Endothelial cell of coronary artery (primary cell): Measurements from ENCODE around the gene ZNF282. TPM values are rescaled to one million over a fixed set of nuclear protein-coding genes. Genes with fewer than 3 reads are reported as not detected.

Experiments used
- total RNA-seq: library from RNA; depleted of rRNA; stranded (reverse); fragments of >200 nt; gene quantifications from 2 replicates; pipeline ENCODE4 v1.2.3, GENCODE V29; 2014

The ZNF282 gene
- 25.0 and 35.5 TPM in 2 replicates for total RNA-seq

DNA sequence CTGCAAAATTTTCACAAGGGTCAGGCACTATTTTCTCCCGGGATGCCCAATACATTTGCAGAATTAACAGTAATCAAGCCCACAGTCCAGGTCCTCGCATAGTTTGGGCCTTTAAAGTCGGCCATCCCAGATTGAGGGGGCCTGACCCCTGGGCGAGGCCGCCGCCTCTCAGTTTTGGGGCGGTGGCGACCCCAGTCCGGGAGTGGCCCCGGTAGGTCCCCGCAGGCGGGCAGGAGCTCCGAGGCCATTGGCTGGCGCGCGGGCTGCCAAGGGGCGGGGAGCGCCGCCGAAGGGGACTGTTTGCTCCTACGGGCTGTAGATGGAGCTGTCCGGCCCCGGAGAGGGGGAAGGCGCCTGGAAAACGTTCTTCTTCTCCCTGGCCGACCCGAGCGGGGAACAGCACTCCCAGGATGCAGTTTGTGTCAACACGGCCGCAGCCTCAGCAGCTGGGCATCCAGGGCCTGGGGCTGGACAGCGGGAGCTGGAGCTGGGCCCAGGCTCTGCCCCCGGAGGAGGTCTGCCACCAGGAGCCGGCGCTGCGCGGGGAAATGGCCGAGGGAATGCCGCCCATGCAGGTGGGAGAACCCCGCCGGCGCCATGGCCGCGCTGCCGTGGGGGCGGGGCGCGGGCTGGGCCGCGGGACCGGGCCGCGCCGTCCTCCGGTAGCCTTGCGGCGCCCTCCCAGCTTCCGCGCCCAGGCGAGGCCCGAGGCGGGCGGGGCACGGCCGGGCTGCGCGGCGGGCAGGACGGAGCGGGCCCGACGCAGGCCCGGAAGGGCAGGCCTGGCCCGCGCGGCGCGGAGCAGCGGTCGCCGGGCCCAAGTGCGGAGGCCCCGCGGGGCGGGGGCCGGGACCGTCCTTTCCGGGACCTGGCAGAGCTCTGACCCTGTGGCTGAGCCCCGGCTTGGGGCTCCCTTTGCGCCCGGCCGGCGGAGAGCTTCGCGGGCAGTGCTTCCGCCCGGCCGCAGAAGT, at the start of gene ZNF282:
Gene ZNF282, plus strand, starts transcription at position 367 of the 971 bp plus-strand sequence. Its CDS starts 44 bp downstream, at position 411.

DNA sequence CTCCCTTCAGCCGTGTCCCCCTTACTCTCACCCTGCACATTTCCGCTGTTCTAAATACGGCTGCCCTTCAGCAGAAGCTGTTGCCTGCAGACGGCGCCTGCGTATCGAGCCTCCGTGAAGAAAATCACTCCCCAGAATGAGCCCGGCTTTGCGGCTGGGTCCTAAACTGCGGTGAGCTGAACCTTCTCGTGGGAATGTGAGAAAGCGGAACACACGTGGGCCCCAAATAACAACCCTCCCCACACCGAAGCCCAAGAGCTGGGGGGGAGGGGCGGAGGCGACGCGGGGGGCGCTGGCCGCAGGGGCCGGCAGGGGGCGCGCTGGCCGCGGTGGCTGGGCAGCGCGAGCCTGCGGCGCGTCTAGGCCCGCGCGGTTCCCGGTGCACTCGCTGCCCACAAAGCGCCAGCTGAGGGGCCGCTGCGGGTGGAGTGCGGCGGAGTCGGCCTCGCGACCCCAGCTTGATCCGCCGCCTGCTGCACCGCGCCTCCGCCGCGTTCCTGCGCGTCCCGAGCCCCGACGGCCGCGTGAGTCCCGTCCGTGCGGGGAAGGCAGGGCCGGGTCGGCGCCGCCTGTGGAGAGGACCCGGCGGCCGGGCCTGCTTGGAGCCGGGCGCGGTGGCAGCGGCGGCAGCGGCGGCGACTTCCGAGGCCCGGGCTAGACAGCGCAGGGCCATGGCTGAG, 48.1 kb upstream of the ZNF282 start, which contains the start of gene ZNF398:
Gene ZNF398, plus strand, starts transcription at position 382 of the 680 bp plus-strand sequence. Its CDS starts 290 bp downstream, at position 672.

DNA sequence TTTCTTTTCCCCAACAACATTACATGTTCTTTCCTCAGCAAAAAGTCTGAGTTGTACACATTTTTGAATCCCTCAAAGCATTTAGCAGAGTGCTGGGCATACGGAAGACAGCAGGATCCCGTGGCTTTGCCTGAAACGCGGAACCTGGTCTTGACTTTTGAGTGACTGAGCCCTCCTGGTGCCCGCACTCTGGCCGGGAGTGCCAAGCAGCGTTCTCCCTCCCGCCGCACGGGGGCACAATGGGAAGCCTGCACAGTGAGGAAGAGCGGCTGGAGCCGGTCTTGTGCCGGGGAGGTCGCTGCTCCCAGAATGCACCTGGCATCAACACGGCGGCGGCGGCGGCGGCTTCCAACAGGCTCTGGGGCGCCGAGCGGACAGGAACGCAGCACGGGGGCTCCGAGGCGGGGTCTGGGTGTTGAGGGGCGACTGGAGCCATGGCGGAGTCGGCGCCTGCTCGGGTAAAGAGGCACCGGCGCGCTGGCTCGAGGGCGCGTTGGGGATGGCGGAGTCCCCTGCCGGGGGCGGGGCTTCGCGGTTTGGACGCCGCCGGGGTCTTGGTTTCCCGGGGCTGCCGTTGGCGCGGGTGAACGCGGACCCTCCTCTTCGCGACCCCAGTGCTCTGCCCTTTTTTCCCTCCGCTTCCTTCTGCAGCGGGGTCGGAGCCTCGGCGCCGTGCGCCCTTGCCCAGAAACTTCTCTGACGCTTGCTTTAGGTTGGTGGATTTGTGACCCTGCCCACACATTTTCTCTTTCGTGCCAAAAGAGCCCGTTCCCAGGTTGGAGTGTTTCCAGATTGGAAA, 44.2 kb downstream of the ZNF282 start, which contains the start of gene ZNF212:
Gene ZNF212, plus strand, starts transcription at position 307 of the 799 bp plus-strand sequence. Its CDS starts 128 bp downstream, at position 435.

GRCh38 chr7:149261829-149262617, 66.7 kb downstream of the ZNF282 start, which contains the start of gene ZNF783:
TSS of gene ZNF783 (plus strand) at chr7:149262196. CDS start at chr7:149262334, 138 bp downstream.

Other genes starting within 250 kb of the ZNF282 start
- 292 and 304 TPM in 2 replicates for gene PDIA4, start 167.0 kb upstream of the ZNF282 start, total RNA-seq
- gene ZNF786, start 104.8 kb upstream of the ZNF282 start, total RNA-seq: 6.6 and 6.8 TPM in 2 replicates
- 1.9 and 2.0 TPM in 2 replicates for gene ZNF425, start 69.2 kb upstream of the ZNF282 start, total RNA-seq
- 4.5 and 7.1 TPM in 2 replicates for gene ZNF398, start 48.1 kb upstream of the ZNF282 start, total RNA-seq
- gene ZNF212, start 44.1 kb downstream of the ZNF282 start, total RNA-seq: 4.3 and 4.7 TPM in 2 replicates
- gene ZNF783, start 66.7 kb downstream of the ZNF282 start, total RNA-seq: 5.0 and 8.7 TPM in 2 replicates